ENCODE data around the gene ING4.
"Not testable (repeated sequence)": the region's sequence is repeated elsewhere in the genome, so short reads cannot be mapped to it uniquely, and the experiment has no call there.

The ING4 gene

GRCh38 chr12:6662906-6663742 is at the start of gene ING4:
TSS of gene ING4 (minus strand) at chr12:6663119. CDS start at chr12:6663101, 18 bp downstream.
- DNase-seq: peak; percentile 49 to 99 (median 90)

- DNase-seq: no peak
Measured at GRCh38 chr12:6708960-6709394, 46.1 kb upstream of the ING4 start.

- DNase-seq: not testable (repeated sequence)
Measured at GRCh38 chr12:6708351-6708750, 45.4 kb upstream of the ING4 start.

GRCh38 chr12:6703631-6704030 is 40.7 kb upstream of the ING4 start:
- DNase-seq: no peak

GRCh38 chr12:6701078-6701768 is 38.3 kb upstream of the ING4 start:
- no peak for DNase-seq

GRCh38 chr12:6700646-6701051 is 37.7 kb upstream of the ING4 start, which contains the start of gene PIANP:
TSS of gene PIANP (minus strand) at chr12:6700815. CDS start at chr12:6698061, 2,754 bp downstream.
- DNase-seq: peak in 1 of 14 donors; percentile 49

GRCh38 chr12:6699989-6700645 is 37.2 kb upstream of the ING4 start:
- peak in 1 of 14 donors; percentile 47 for DNase-seq

GRCh38 chr12:6699259-6699988 is 36.5 kb upstream of the ING4 start:
- DNase-seq: peak in 1 of 14 donors; percentile 39

GRCh38 chr12:6698352-6699046 is 35.6 kb upstream of the ING4 start:
- DNase-seq: no peak

GRCh38 chr12:6697584-6698351 is 34.8 kb upstream of the ING4 start:
- no peak for DNase-seq

GRCh38 chr12:6696690-6697583 is 34.0 kb upstream of the ING4 start:
- DNase-seq: no peak

- no peak for DNase-seq
Measured at GRCh38 chr12:6695313-6696045, 32.6 kb upstream of the ING4 start.

GRCh38 chr12:6694701-6695100 is 31.8 kb upstream of the ING4 start:
- DNase-seq: no peak

GRCh38 chr12:6693832-6694355 is 31.0 kb upstream of the ING4 start:
- no peak for DNase-seq

- no peak for DNase-seq
Measured at GRCh38 chr12:6692888-6693287, 30.0 kb upstream of the ING4 start.

GRCh38 chr12:6691473-6691872 is 28.6 kb upstream of the ING4 start:
- DNase-seq: no peak

- peak; percentile 81 to 100 (median 97) for DNase-seq
Measured at GRCh38 chr12:6688999-6689882, 26.3 kb upstream of the ING4 start, which contains the start of gene ZNF384. TSS of gene ZNF384 (minus strand) at chr12:6689375. CDS start at chr12:6679520, 9,855 bp downstream.
